SU-DHL-6 (cell line): ENCODE measurements around the gene PALLD.
"Not testable (repeated sequence)": the region's sequence is repeated elsewhere in the genome, so short reads cannot be mapped to it uniquely, and the experiment has no call there.

ENCODE experiments used
- EZH2phosphoT487 ChIP-seq: fragments of 200-600 bp; sonication (generic), shearing (Covaris generic); conservative IDR thresholded peaks from 2 replicates; pipeline ENCODE4 v1.6.1; 2018; ENCODE audit warnings: mild to moderate bottlenecking, antibody characterized with exemption, low read length, moderate library complexity, mixed read lengths
- TF ChIP-seq, protein P1 (sequence below): fragments of 200-600 bp; sonication (generic); IDR thresholded peaks from one replicate; pipeline ENCODE4 v1.5.1; 2017; ENCODE audit warnings: antibody characterized with exemption, mild to moderate bottlenecking, low read length, moderate library complexity; ENCODE audit not compliant: insufficient read depth, poor library complexity, severe bottlenecking

DNA sequence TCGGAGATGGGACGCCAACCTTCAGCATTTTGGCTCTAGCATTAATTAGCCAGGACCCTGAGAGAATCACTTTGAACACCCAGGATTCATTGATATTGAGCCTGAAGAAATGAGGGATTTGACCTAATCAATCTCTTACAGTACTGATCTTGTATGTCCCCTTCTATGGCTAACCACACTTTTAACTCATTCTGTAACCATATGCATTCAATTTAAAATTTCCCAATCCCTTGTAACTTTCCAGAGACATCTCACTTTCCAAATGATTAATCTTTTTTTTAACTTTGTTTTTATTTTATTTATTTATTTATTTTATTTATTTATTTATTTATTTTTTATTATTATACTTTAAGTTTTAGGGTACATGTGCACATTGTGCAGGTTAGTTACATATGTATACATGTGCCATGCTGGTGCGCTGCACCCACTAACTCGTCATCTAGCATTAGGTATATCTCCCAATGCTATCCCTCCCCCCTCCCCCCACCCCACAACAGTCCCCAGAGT is 205.8 kb downstream of the PALLD start:
- TF ChIP-seq, protein P1, sequence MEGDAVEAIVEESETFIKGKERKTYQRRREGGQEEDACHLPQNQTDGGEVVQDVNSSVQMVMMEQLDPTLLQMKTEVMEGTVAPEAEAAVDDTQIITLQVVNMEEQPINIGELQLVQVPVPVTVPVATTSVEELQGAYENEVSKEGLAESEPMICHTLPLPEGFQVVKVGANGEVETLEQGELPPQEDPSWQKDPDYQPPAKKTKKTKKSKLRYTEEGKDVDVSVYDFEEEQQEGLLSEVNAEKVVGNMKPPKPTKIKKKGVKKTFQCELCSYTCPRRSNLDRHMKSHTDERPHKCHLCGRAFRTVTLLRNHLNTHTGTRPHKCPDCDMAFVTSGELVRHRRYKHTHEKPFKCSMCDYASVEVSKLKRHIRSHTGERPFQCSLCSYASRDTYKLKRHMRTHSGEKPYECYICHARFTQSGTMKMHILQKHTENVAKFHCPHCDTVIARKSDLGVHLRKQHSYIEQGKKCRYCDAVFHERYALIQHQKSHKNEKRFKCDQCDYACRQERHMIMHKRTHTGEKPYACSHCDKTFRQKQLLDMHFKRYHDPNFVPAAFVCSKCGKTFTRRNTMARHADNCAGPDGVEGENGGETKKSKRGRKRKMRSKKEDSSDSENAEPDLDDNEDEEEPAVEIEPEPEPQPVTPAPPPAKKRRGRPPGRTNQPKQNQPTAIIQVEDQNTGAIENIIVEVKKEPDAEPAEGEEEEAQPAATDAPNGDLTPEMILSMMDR: not testable (repeated sequence)
- TF ChIP-seq EZH2phosphoT487: not testable (repeated sequence)
